Suprapubic skin (tissue), 4 donors: ENCODE measurements around the gene SYCP1.

Experiments
- CTCF ChIP-seq, 2 donors: fragments of 200-600 bp in 1 of 2; fragments of 450-650 bp in 1 of 2; sonication (generic) in 1 of 2; IDR thresholded peaks; one replicate each; pipeline ENCODE4 v1.5.1; 2016 to 2019; ENCODE audit warnings: antibody characterized with exemption in 2 of 2, mild to moderate bottlenecking in 1 of 2, moderate library complexity in 1 of 2
- EP300 ChIP-seq: sonication (generic); formaldehyde crosslinking; IDR thresholded peaks from one replicate; pipeline ENCODE4 v1.6.1; 2017; ENCODE audit warnings: antibody characterized with exemption
- POLR2A ChIP-seq, 2 donors: fragments of 450-650 bp; IDR thresholded peaks; one replicate each; pipeline ENCODE4 v1.6.1; 2017; ENCODE audit warnings: antibody characterized with exemption in 2 of 2, mild to moderate bottlenecking in 2 of 2, moderate library complexity in 2 of 2
- POLR2AphosphoS5 ChIP-seq, 3 donors: sonication (generic); formaldehyde crosslinking; IDR thresholded peaks; one replicate each; pipeline ENCODE4 v1.6.1; 2017; ENCODE audit warnings: antibody characterized with exemption in 3 of 3

- no peak for TF ChIP-seq CTCF (IDR thresholded peaks at IDR 0.05)
- TF ChIP-seq EP300 = no peak
- TF ChIP-seq POLR2A (IDR thresholded peaks at IDR 0.05) = no peak
- TF ChIP-seq POLR2AphosphoS5 (IDR thresholded peaks at IDR 0.05) = no peak
Observed at GRCh38 chr1:114833421-114833820, 21.2 kb upstream of the SYCP1 start.
